Panc1 (cell line): ENCODE results near the gene FARP1. TPM values are rescaled to one million over a fixed set of nuclear protein-coding genes. Genes with fewer than 3 reads are reported as not detected.

Experiments used
- ATAC-seq: fragments of 200-7000 bp; cut with Tn5 transposase; 2 replicates; pipeline ENCODE4 v1.9.1; 2020; ENCODE audit warnings: mild to moderate bottlenecking, moderate library complexity
- BruUV-seq: library from RNA; stranded (reverse); fragments of 400-500 nt; replicated peaks from 2 replicates; lab custom pipeline; 2021; lab: Mats Ljungman, UMichigan
- CTCF ChIA-PET: fragments of 300-600 bp; sonication (Branson Sonifier 250); formaldehyde crosslinking; loops from one replicate; lab custom pipeline; 2022; ENCODE audit warnings: antibody characterized with exemption; lab: Charles Lee
- POLR2A ChIA-PET: fragments of 300-600 bp; sonication (Branson Sonifier 250); formaldehyde crosslinking; loops from one replicate; lab custom pipeline; 2022; ENCODE audit warnings: antibody characterized with exemption; lab: Charles Lee
- DNase-seq: peaks from one replicate; pipeline ENCODE4 v3.0.0-alpha.2; 2010; ENCODE audit warnings: low read depth, low spot score
- H3K27ac ChIP-seq: 2 replicates; pipeline ENCODE4 v1.5.1; 2011; ENCODE audit warnings: mild to moderate bottlenecking, low read length, inconsistent platforms
- H3K27me3 ChIP-seq: fragments of 200-500 bp; sonication (Bioruptor generic); 2 replicates; pipeline ENCODE4 v1.6.0; 2014; ENCODE audit warnings: low read length, inconsistent platforms; ENCODE audit not compliant: control insufficient read depth, insufficient read depth
- H3K36me3 ChIP-seq: fragments of 200-500 bp; sonication (Bioruptor generic); 2 replicates; pipeline ENCODE4 v1.5.1; 2014; ENCODE audit warnings: inconsistent platforms, mild to moderate bottlenecking, low read length, moderate library complexity; ENCODE audit not compliant: control insufficient read depth, insufficient read depth
- H3K4me1 ChIP-seq: 2 replicates; pipeline ENCODE4 v1.5.1; 2011; ENCODE audit warnings: inconsistent platforms, mild to moderate bottlenecking, low read length, moderate library complexity; ENCODE audit not compliant: control insufficient read depth, insufficient read depth
- H3K4me3 ChIP-seq, 2 experiments: 2 replicates each; pipeline ENCODE4 v1.5.1; 2011 to 2012; ENCODE audit warnings: low read depth in 2 of 2, low read length in 2 of 2, mild to moderate bottlenecking in 2 of 2, inconsistent platforms in 1 of 2, moderate library complexity in 1 of 2
- H3K9me3 ChIP-seq: fragments of 200-500 bp; sonication (Bioruptor generic); 2 replicates; pipeline ENCODE4 v1.5.1; 2014; ENCODE audit warnings: low read depth, mild to moderate bottlenecking, inconsistent platforms, low read length, moderate library complexity; ENCODE audit not compliant: control insufficient read depth, insufficient read depth
- POLR2AphosphoS5 ChIP-seq: IDR thresholded peaks from 2 replicates; pipeline ENCODE4 v1.6.1; 2012; ENCODE audit warnings: mild to moderate bottlenecking, low read depth, low read length, moderate library complexity
- SIN3A ChIP-seq: IDR thresholded peaks from 2 replicates; pipeline ENCODE4 v1.6.1; 2012; ENCODE audit warnings: low read depth, mild to moderate bottlenecking, low read length, moderate library complexity, borderline replicate concordance; ENCODE audit not compliant: insufficient read depth
- TCF7L2 ChIP-seq: IDR thresholded peaks from 2 replicates; pipeline ENCODE4 v1.6.1; 2011; ENCODE audit warnings: mild to moderate bottlenecking, low read depth, low read length, inconsistent platforms
- in situ Hi-C: cut with HindIII; loops from 2 replicates; pipeline ENCODE4 v1.10.0; 2016; ENCODE audit warnings: low sequenced_read_pairs, low pct_unique_long_range_greater_than_20kb
- intact Hi-C: fragments of 100-400 bp; cut with micrococcal nuclease; formaldehyde crosslinking; loops from one replicate; pipeline ENCODE4 v1.10.0; 2022; ENCODE audit not compliant: unreplicated experiment
- total RNA-seq: library from RNA; stranded (reverse); gene quantifications from one replicate; pipeline ENCODE4 v1.2.1, GENCODE V29; 2021; ENCODE audit not compliant: unreplicated experiment
- TF ChIP-seq, protein P1 (sequence below), 2 experiments: IDR thresholded peaks; 2 replicates each; pipeline ENCODE4 v1.6.1; 2011 to 2012; ENCODE audit warnings: low read depth in 2 of 2, control low read depth in 1 of 2, low read length in 1 of 2, mild to moderate bottlenecking in 1 of 2, moderate library complexity in 1 of 2; ENCODE audit not compliant: insufficient read depth in 1 of 2
- TF ChIP-seq, protein P2 (sequence below): fragments of 450-650 bp; IDR thresholded peaks from 2 replicates; pipeline ENCODE4 v1.5.1; 2017; ENCODE audit warnings: mild to moderate bottlenecking

FARP1 gene
- total RNA-seq, 1 experiment from 2014 or later = 61.9 TPM

DNA sequence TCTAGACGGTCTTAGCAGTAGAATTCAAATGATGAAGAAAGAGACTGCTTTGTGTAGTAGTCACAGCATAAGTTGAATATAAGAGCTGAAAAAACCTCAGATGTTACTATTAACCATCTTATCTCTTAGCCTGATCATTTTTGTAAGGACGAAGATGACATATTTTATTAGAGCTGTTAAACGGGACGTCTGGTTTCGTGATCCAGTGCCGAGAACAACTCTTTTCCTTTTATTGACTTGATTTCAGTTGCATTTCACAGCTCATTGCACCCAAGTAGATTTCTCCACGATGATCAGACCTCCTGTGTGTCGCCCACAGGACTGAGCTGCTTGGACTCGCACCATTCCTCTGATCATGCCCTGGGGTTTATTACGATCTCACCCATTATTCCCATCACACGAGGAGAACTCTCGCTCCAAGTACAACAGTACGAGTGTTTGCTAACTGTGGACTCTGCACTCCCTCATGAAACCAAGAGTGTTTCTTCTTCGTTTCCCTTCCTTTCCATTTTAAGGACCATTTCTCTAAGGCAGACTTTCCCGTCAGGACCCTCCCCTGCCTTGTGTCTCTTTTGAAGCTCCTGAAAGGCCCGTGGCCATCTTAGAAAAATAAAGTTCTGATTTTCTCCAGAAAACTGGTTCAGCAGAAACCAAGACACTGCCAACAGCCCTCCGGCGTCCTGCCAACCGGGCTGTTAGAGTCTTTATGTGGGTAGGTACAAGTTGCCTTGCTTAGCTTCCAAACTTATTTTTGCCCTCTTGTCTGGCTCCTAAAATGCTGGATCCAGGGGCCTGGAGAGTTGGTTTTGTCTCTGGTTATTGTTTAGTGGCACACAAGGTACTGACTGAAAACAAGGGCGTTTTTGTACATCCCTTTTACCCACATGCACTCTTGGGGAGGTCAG, 82.4 kb downstream of the FARP1 start:
- Histone ChIP-seq H3K9me3 (no peaks in the 10 kb centered on the region), H3K27me3 (no peaks in the 10 kb centered on the region), H3K4me1 (no peaks in the 10 kb centered on the region), H3K36me3 (no peaks in the 10 kb centered on the region), H3K27ac (no peak overlapping the region), H3K4me3 (no peak overlapping the region)
- ChIA-PET CTCF (no interaction called here), POLR2A (no interaction called here)
- TF ChIP-seq SIN3A = no peak
- TF ChIP-seq TCF7L2 = no peak
- TF ChIP-seq, protein P1, sequence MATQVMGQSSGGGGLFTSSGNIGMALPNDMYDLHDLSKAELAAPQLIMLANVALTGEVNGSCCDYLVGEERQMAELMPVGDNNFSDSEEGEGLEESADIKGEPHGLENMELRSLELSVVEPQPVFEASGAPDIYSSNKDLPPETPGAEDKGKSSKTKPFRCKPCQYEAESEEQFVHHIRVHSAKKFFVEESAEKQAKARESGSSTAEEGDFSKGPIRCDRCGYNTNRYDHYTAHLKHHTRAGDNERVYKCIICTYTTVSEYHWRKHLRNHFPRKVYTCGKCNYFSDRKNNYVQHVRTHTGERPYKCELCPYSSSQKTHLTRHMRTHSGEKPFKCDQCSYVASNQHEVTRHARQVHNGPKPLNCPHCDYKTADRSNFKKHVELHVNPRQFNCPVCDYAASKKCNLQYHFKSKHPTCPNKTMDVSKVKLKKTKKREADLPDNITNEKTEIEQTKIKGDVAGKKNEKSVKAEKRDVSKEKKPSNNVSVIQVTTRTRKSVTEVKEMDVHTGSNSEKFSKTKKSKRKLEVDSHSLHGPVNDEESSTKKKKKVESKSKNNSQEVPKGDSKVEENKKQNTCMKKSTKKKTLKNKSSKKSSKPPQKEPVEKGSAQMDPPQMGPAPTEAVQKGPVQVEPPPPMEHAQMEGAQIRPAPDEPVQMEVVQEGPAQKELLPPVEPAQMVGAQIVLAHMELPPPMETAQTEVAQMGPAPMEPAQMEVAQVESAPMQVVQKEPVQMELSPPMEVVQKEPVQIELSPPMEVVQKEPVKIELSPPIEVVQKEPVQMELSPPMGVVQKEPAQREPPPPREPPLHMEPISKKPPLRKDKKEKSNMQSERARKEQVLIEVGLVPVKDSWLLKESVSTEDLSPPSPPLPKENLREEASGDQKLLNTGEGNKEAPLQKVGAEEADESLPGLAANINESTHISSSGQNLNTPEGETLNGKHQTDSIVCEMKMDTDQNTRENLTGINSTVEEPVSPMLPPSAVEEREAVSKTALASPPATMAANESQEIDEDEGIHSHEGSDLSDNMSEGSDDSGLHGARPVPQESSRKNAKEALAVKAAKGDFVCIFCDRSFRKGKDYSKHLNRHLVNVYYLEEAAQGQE (IDR thresholded peaks at IDR 0.05; ENCODE audit: insufficient read depth in 1 of 2, low read depth in 2 of 2, low read length in 1 of 2) = no peak
- TF ChIP-seq, protein P2, sequence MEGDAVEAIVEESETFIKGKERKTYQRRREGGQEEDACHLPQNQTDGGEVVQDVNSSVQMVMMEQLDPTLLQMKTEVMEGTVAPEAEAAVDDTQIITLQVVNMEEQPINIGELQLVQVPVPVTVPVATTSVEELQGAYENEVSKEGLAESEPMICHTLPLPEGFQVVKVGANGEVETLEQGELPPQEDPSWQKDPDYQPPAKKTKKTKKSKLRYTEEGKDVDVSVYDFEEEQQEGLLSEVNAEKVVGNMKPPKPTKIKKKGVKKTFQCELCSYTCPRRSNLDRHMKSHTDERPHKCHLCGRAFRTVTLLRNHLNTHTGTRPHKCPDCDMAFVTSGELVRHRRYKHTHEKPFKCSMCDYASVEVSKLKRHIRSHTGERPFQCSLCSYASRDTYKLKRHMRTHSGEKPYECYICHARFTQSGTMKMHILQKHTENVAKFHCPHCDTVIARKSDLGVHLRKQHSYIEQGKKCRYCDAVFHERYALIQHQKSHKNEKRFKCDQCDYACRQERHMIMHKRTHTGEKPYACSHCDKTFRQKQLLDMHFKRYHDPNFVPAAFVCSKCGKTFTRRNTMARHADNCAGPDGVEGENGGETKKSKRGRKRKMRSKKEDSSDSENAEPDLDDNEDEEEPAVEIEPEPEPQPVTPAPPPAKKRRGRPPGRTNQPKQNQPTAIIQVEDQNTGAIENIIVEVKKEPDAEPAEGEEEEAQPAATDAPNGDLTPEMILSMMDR = no peak
- no peak for TF ChIP-seq POLR2AphosphoS5
- in situ Hi-C loops (no loop called here), intact Hi-C loops (no loop called here)
- DNase-seq (no peak), ATAC-seq (no peak)
- BruUV-seq = no TSS peak

DNA sequence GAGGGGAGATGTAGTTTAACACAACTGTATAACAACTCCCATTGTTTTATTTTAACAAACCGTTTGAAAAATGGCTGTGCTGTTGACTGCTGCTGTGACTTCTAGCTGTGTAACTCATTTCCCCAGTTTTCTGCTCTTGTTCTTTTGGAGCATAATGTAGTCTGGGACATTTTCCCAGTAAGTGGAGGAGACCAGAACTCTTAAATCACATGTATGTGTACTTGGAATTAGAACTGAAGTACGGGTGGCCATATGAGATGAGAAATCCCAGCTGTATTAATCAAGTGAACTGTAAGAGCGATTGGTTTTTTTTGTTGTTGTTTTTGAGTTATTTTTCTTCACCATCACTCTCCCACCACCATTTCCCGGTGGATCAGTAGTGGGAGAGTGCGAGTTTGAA, 83.6 kb downstream of the FARP1 start:
- CTCF ChIA-PET = no interaction called here
- TF ChIP-seq, protein P1 (IDR thresholded peaks at IDR 0.05; ENCODE audit: insufficient read depth in 1 of 2, low read depth in 2 of 2, low read length in 1 of 2) = no peak
- TF ChIP-seq, protein P2 = no peak
- TF ChIP-seq SIN3A = no peak
- TF ChIP-seq POLR2AphosphoS5 = no peak
- TF ChIP-seq TCF7L2 = no peak
- intact Hi-C loops = no loop called here
- ATAC-seq (no peak), DNase-seq (no peak)
- H3K36me3 ChIP-seq = no peaks in the 10 kb centered on the region
- in situ Hi-C loops = no loop called here
- no TSS peak for BruUV-seq
- H3K9me3 ChIP-seq = no peaks in the 10 kb centered on the region
- no peaks in the 10 kb centered on the region for H3K4me1 ChIP-seq
- POLR2A ChIA-PET = no interaction called here
- no peak overlapping the region for H3K27ac ChIP-seq
- no peak overlapping the region for H3K4me3 ChIP-seq
- no peaks in the 10 kb centered on the region for H3K27me3 ChIP-seq
